Epithelial cell of proximal tubule (primary cell): ENCODE data around the gene KRTAP10-3. TPM values are rescaled to one million over a fixed set of nuclear protein-coding genes. Genes with fewer than 3 reads are reported as not detected.

ENCODE experiments used
- DNase-seq: peaks from one replicate; pipeline ENCODE4 v3.0.0-alpha.2; 2011; ENCODE audit warnings: low read depth
- H3K4me3 ChIP-seq: 2 replicates; pipeline ENCODE4 v1.5.1; 2011; ENCODE audit warnings: low read depth, mild to moderate bottlenecking, low read length
- CTCF ChIP-seq: conservative IDR thresholded peaks from 2 replicates; pipeline ENCODE4 v1.5.1; 2012; ENCODE audit warnings: low read depth, mild to moderate bottlenecking, low read length
- total RNA-seq: library from RNA; depleted of rRNA; stranded (reverse); fragments of >200 nt; gene quantifications from 2 replicates; pipeline ENCODE4 v1.2.3, GENCODE V29; 2015

KRTAP10-3 gene
- total RNA-seq, 1 donor from 2014 or later: not detected

- no peak overlapping the region for H3K4me3 ChIP-seq
- no peak for DNase-seq
- no peak for TF ChIP-seq CTCF
Measured at GRCh38 chr21:44524414-44525371, 33.9 kb downstream of the KRTAP10-3 start.

- DNase-seq: no peak
- TF ChIP-seq CTCF: no peak
- no peak overlapping the region for H3K4me3 ChIP-seq
Measured at GRCh38 chr21:44523567-44524413, 34.8 kb downstream of the KRTAP10-3 start.

- no peak overlapping the region for H3K4me3 ChIP-seq
- no peak for TF ChIP-seq CTCF
- no peak for DNase-seq
Measured at GRCh38 chr21:44522753-44523204, 35.8 kb downstream of the KRTAP10-3 start.

- DNase-seq: no peak
- TF ChIP-seq CTCF: no peak
- H3K4me3 ChIP-seq: no peak overlapping the region
Measured at GRCh38 chr21:44521928-44522752, 36.5 kb downstream of the KRTAP10-3 start.

- TF ChIP-seq CTCF: no peak
- no peak for DNase-seq
- H3K4me3 ChIP-seq: no peak overlapping the region
Measured at GRCh38 chr21:44521301-44521927, 37.2 kb downstream of the KRTAP10-3 start.
